Smooth muscle cell (in vitro differentiated cells): ENCODE results near the gene IL31. TPM values are rescaled to one million over a fixed set of nuclear protein-coding genes. Genes with fewer than 3 reads are reported as not detected.

ENCODE experiments used
- DNase-seq: peaks from one replicate; lab custom pipeline; 2025; ENCODE audit not compliant: unreplicated experiment; lab: John Stamatoyannopoulos, UW
- H2AFZ ChIP-seq: fragments of 200-600 bp; sonication (generic); 2 replicates; pipeline ENCODE4 v1.6.0; 2016; ENCODE audit warnings: antibody characterized with exemption, low read depth, mild to moderate bottlenecking
- H3F3A ChIP-seq: fragments of 200-600 bp; sonication (generic); 2 replicates; pipeline ENCODE4 v1.6.0; 2017; ENCODE audit warnings: antibody characterized with exemption, low read depth
- H3K27ac ChIP-seq: fragments of 200-600 bp; sonication (generic); 2 replicates; pipeline ENCODE4 v1.5.1; 2016; ENCODE audit warnings: low read depth, mild to moderate bottlenecking
- H3K27me3 ChIP-seq: fragments of 200-600 bp; sonication (generic); 2 replicates; pipeline ENCODE4 v1.6.1; 2016; ENCODE audit warnings: low read depth, mild to moderate bottlenecking
- H3K36me3 ChIP-seq: fragments of 200-600 bp; sonication (generic); 2 replicates; pipeline ENCODE4 v1.5.1; 2016; ENCODE audit warnings: low read depth
- H3K4me1 ChIP-seq: fragments of 200-600 bp; sonication (generic); 2 replicates; pipeline ENCODE4 v1.5.1; 2016; ENCODE audit warnings: low read depth
- H3K4me2 ChIP-seq: fragments of 200-600 bp; sonication (generic); 2 replicates; pipeline ENCODE4 v1.6.0; 2016; ENCODE audit warnings: mild to moderate bottlenecking
- H3K4me3 ChIP-seq: fragments of 200-600 bp; sonication (generic); 2 replicates; pipeline ENCODE4 v1.5.1; 2016; ENCODE audit warnings: mild to moderate bottlenecking
- H3K79me2 ChIP-seq: fragments of 200-600 bp; sonication (generic); 2 replicates; pipeline ENCODE4 v1.6.0; 2016; ENCODE audit warnings: low read depth, mild to moderate bottlenecking
- H3K9ac ChIP-seq: fragments of 200-600 bp; sonication (generic); 2 replicates; pipeline ENCODE4 v1.6.0; 2016; ENCODE audit warnings: low read depth
- H3K9me3 ChIP-seq: fragments of 200-600 bp; sonication (generic); replicated peaks from 2 replicates; pipeline ENCODE4 v1.5.1; 2016; ENCODE audit warnings: low read depth
- H4K20me1 ChIP-seq: fragments of 200-600 bp; sonication (generic); 2 replicates; pipeline ENCODE4 v1.6.0; 2016; ENCODE audit warnings: low read depth
- CTCF ChIP-seq: fragments of 200-600 bp; sonication (generic); IDR thresholded peaks from 2 replicates; pipeline ENCODE4 v1.5.1; 2017; ENCODE audit warnings: borderline replicate concordance, mild to moderate bottlenecking, antibody characterized with exemption; ENCODE audit not compliant: insufficient read depth, poor library complexity, severe bottlenecking
- WGBS: methylation state at CpG from one replicate; pipeline ENCODE4 v1.1.7; 2016; ENCODE audit warnings: low lambda C conversion rate; 5-methylcytosine and 5-hydroxymethylcytosine counted together
- polyA plus RNA-seq: library from polyadenylated mRNA; unstranded; fragments of >200 nt; fragmentation: Nextera tagmentation; extraction: Ambion mirVana; gene quantifications from 2 replicates; pipeline ENCODE4 v1.2.1, GENCODE V29; 2016
- total RNA-seq: library from RNA; depleted of rRNA; stranded (reverse); fragments of >200 nt; gene quantifications from 2 replicates; pipeline ENCODE4 v1.2.3, GENCODE V29; 2014

IL31 gene
- total and polyA plus RNA-seq, 2 experiments from 2014 or later: not detected

- no peaks in the 10 kb centered on the region for H3K36me3 ChIP-seq
- no peak overlapping the region for H3K4me3 ChIP-seq
- no peak for DNase-seq
- no peaks in the 10 kb centered on the region for H3F3A ChIP-seq
- no peak for TF ChIP-seq CTCF
- H2AFZ ChIP-seq: no peak overlapping the region
- H3K4me1 ChIP-seq: peaks cover 6% of the 10 kb centered on the region
- no peak overlapping the region for H3K27ac ChIP-seq
- H3K79me2 ChIP-seq: peaks cover 29% of the 10 kb centered on the region
- no peaks in the 10 kb centered on the region for H3K9me3 ChIP-seq
- H3K4me2 ChIP-seq: no peak overlapping the region
- peaks cover 56% of the 10 kb centered on the region for H4K20me1 ChIP-seq
- WGBS: 91% methylated on average over 15 of the region's 15 CpGs
- H3K27me3 ChIP-seq: no peaks in the 10 kb centered on the region
- no peak overlapping the region for H3K9ac ChIP-seq
These were observed 47.1 kb downstream of the IL31 start for GRCh38 chr12:122126713-122127597.

GRCh38 chr12:122126342-122126635 is 47.7 kb downstream of the IL31 start:
- Histone ChIP-seq H4K20me1 (peaks cover 61% of the 10 kb centered on the region), H3K27ac (no peak overlapping the region), H3K36me3 (no peaks in the 10 kb centered on the region), H3K4me3 (no peak overlapping the region), H3K4me1 (peaks cover 6% of the 10 kb centered on the region), H3F3A (no peaks in the 10 kb centered on the region), H3K79me2 (peaks cover 29% of the 10 kb centered on the region), H3K9me3 (no peaks in the 10 kb centered on the region), H3K9ac (no peak overlapping the region), H3K4me2 (no peak overlapping the region), H3K27me3 (no peaks in the 10 kb centered on the region), H2AFZ (no peak overlapping the region)
- TF ChIP-seq CTCF: no peak
- 95% methylated on average over 7 of the region's 7 CpGs for WGBS
- no peak for DNase-seq

- Histone ChIP-seq H3K79me2 (peaks cover 29% of the 10 kb centered on the region), H3K4me2 (no peak overlapping the region), H2AFZ (no peak overlapping the region), H3K36me3 (no peaks in the 10 kb centered on the region), H3K27ac (no peak overlapping the region), H3K27me3 (no peaks in the 10 kb centered on the region), H3K4me3 (no peak overlapping the region), H3K9ac (no peak overlapping the region), H3K4me1 (peaks cover 6% of the 10 kb centered on the region), H3K9me3 (no peaks in the 10 kb centered on the region), H3F3A (no peaks in the 10 kb centered on the region), H4K20me1 (peaks cover 65% of the 10 kb centered on the region)
- no peak for DNase-seq
- no peak for TF ChIP-seq CTCF
- 88% methylated on average over 13 of the region's 13 CpGs for WGBS
These were observed 48.3 kb downstream of the IL31 start for GRCh38 chr12:122125452-122126341.
